ENCODE measurements around the gene AUTS2.

DNA sequence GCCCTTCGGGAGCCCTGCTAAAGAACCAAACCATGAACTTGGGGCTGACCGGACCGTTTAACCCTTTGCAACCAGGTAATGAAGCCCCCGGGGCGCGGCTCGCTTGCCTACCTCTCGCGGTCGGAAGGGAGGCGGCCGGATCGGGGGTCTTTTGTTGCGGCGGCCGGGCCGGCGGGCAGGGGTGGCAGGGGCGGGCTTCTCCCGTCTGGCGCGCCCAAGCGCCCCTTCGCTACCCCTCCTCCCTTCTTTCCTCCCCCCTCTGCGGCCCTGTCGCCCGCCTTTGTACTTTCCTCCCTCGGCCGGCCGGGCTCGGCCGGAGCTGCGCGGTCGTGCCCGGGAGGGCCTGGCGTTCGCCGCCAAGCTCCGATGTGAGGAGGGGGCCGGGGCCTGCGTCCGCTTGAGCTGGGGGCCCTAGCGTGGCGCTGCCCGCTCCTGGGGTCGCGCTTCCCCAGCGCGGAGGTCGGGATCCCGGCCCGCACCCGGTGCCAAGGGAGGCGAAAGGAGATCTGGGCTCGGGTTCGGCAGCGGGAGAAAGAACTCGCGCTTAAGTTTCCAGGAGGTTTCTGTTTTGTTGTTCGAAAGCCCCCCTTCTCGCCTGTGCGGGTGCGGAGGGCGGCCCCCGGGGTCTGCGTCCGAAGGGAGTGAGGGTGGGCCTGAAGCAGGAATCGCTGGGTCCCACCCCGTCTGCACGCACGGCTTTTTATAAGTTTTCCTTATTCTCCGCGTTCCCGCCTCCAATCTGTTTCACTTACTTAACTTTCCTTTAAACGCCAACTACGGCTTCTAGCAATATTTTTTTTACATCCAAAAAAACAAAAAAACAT lies 1096.9 kb downstream of the AUTS2 start:
- TF ChIP-seq, protein P1, sequence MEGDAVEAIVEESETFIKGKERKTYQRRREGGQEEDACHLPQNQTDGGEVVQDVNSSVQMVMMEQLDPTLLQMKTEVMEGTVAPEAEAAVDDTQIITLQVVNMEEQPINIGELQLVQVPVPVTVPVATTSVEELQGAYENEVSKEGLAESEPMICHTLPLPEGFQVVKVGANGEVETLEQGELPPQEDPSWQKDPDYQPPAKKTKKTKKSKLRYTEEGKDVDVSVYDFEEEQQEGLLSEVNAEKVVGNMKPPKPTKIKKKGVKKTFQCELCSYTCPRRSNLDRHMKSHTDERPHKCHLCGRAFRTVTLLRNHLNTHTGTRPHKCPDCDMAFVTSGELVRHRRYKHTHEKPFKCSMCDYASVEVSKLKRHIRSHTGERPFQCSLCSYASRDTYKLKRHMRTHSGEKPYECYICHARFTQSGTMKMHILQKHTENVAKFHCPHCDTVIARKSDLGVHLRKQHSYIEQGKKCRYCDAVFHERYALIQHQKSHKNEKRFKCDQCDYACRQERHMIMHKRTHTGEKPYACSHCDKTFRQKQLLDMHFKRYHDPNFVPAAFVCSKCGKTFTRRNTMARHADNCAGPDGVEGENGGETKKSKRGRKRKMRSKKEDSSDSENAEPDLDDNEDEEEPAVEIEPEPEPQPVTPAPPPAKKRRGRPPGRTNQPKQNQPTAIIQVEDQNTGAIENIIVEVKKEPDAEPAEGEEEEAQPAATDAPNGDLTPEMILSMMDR (IDR thresholded peaks at IDR 0.05; ENCODE audit: poor library complexity, severe bottlenecking), result no peak
- no peak for TF ChIP-seq EP300 (conservative IDR thresholded peaks at IDR 0.05; ENCODE audit: poor library complexity, severe bottlenecking)
- TF ChIP-seq POLR2AphosphoS5 (IDR thresholded peaks at IDR 0.05), result no peak
- no peak for TF ChIP-seq TAF1 (IDR thresholded peaks at IDR 0.05; ENCODE audit: low read depth)
